ENCODE data around the gene FNDC11. TPM values are rescaled to one million over a fixed set of nuclear protein-coding genes. Genes with fewer than 3 reads are reported as not detected.

The FNDC11 gene
- total and polyA plus RNA-seq, 4 donors: 0.57 to 0.84 TPM; not detected in 2

GRCh38 chr20:63530788-63531160 lies 23.2 kb upstream of the FNDC11 start:
- WGBS, 2 donors: 79% methylated on average over 14 of the region's 14 CpGs
- Histone ChIP-seq H3K36me3 (ENCODE audit: control insufficient read depth in 1 of 2, insufficient read depth in 2 of 2, low read length in 1 of 2) (no peaks in the 10 kb centered on the region), H3K9me3 (ENCODE audit: control insufficient read depth, low read length) (no peaks in the 10 kb centered on the region), H3K4me3 (ENCODE audit: low read length in 2 of 2) (no peak overlapping the region), H3K27me3 (ENCODE audit: control insufficient read depth in 1 of 2, insufficient read depth in 2 of 2, low read length in 1 of 2) (no peaks in the 10 kb centered on the region), H3K27ac (ENCODE audit: low read depth in 1 of 2, low read length in 2 of 2) (no peak overlapping the region), H3K4me1 (ENCODE audit: control insufficient read depth in 1 of 2, insufficient read depth in 2 of 2, low read length in 2 of 2) (no peaks in the 10 kb centered on the region)
- intact Hi-C loops (cut with DNase I): loop anchor here in 1 of 2 donors (10.0 kb wide), 2 partner anchors 124 to 244 kb away; partner anchors contain the start of genes RTEL1 and STMN3
- no peak for ATAC-seq (ENCODE audit: low FRiP score)
- DNase-seq: no peak

GRCh38 chr20:63531686-63532448 lies 22.1 kb upstream of the FNDC11 start:
- Histone ChIP-seq H3K9me3 (ENCODE audit: control insufficient read depth, low read length) (no peaks in the 10 kb centered on the region), H3K36me3 (ENCODE audit: control insufficient read depth in 1 of 2, insufficient read depth in 2 of 2, low read length in 1 of 2) (no peaks in the 10 kb centered on the region), H3K4me1 (ENCODE audit: control insufficient read depth in 1 of 2, insufficient read depth in 2 of 2, low read length in 2 of 2) (no peaks in the 10 kb centered on the region), H3K4me3 (ENCODE audit: low read length in 2 of 2) (no peak overlapping the region), H3K27me3 (ENCODE audit: control insufficient read depth in 1 of 2, insufficient read depth in 2 of 2, low read length in 1 of 2) (no peaks in the 10 kb centered on the region), H3K27ac (ENCODE audit: low read depth in 1 of 2, low read length in 2 of 2) (no peak overlapping the region)
- 78 to 79% methylated on average over 27 of the region's 27 CpGs for WGBS, 2 donors
- ATAC-seq (ENCODE audit: low FRiP score) (no peak), DNase-seq (peak in 1 of 2 donors; percentile 63)
- intact Hi-C loops (cut with DNase I): loop anchor here in 1 of 2 donors (10.0 kb wide), 2 partner anchors 123 to 243 kb away; partner anchors contain the start of genes RTEL1 and STMN3

GRCh38 chr20:63532449-63532971 lies 21.4 kb upstream of the FNDC11 start:
- Histone ChIP-seq H3K4me1 (ENCODE audit: control insufficient read depth in 1 of 2, insufficient read depth in 2 of 2, low read length in 2 of 2) (no peaks in the 10 kb centered on the region), H3K27ac (ENCODE audit: low read depth in 1 of 2, low read length in 2 of 2) (no peak overlapping the region), H3K36me3 (ENCODE audit: control insufficient read depth in 1 of 2, insufficient read depth in 2 of 2, low read length in 1 of 2) (no peaks in the 10 kb centered on the region), H3K9me3 (ENCODE audit: control insufficient read depth, low read length) (no peaks in the 10 kb centered on the region), H3K27me3 (ENCODE audit: control insufficient read depth in 1 of 2, insufficient read depth in 2 of 2, low read length in 1 of 2) (no peaks in the 10 kb centered on the region), H3K4me3 (ENCODE audit: low read length in 2 of 2) (no peak overlapping the region)
- intact Hi-C loops (cut with DNase I): loop anchor here in 1 of 2 donors (10.0 kb wide), 2 partner anchors 122 to 242 kb away; partner anchors contain the start of genes RTEL1 and STMN3
- DNase-seq (peak in 1 of 2 donors; percentile 68), ATAC-seq (ENCODE audit: low FRiP score) (no peak)
- 78 to 84% methylated on average over 24 of the region's 24 CpGs for WGBS, 2 donors

GRCh38 chr20:63533388-63533787 lies 20.6 kb upstream of the FNDC11 start:
- Histone ChIP-seq H3K4me3 (ENCODE audit: low read length in 2 of 2) (no peak overlapping the region), H3K36me3 (ENCODE audit: control insufficient read depth in 1 of 2, insufficient read depth in 2 of 2, low read length in 1 of 2) (no peaks in the 10 kb centered on the region), H3K27me3 (ENCODE audit: control insufficient read depth in 1 of 2, insufficient read depth in 2 of 2, low read length in 1 of 2) (no peaks in the 10 kb centered on the region), H3K27ac (ENCODE audit: low read depth in 1 of 2, low read length in 2 of 2) (no peak overlapping the region), H3K9me3 (ENCODE audit: control insufficient read depth, low read length) (no peaks in the 10 kb centered on the region), H3K4me1 (ENCODE audit: control insufficient read depth in 1 of 2, insufficient read depth in 2 of 2, low read length in 2 of 2) (no peaks in the 10 kb centered on the region)
- WGBS, 2 donors: 67 to 69% methylated on average over 14 of the region's 14 CpGs
- DNase-seq (peak in 1 of 2 donors; percentile 62), ATAC-seq (ENCODE audit: low FRiP score) (no peak)
- intact Hi-C loops (cut with DNase I): loop anchor here in 1 of 2 donors (10.0 kb wide), 2 partner anchors 121 to 241 kb away; partner anchors contain the start of genes RTEL1 and STMN3

GRCh38 chr20:63533871-63534393 lies 20.0 kb upstream of the FNDC11 start:
- WGBS, 2 donors: 63 to 69% methylated on average over 28 of the region's 28 CpGs
- H3K9me3 ChIP-seq (ENCODE audit: control insufficient read depth, low read length): no peaks in the 10 kb centered on the region
- no peak overlapping the region for H3K27ac ChIP-seq (ENCODE audit: low read depth in 1 of 2, low read length in 2 of 2)
- no peak overlapping the region for H3K4me3 ChIP-seq (ENCODE audit: low read length in 2 of 2)
- peak; percentile 50 to 72 for DNase-seq
- no peaks in the 10 kb centered on the region for H3K4me1 ChIP-seq (ENCODE audit: control insufficient read depth in 1 of 2, insufficient read depth in 2 of 2, low read length in 2 of 2)
- H3K36me3 ChIP-seq (ENCODE audit: control insufficient read depth in 1 of 2, insufficient read depth in 2 of 2, low read length in 1 of 2): no peaks in the 10 kb centered on the region
- no peak for ATAC-seq (ENCODE audit: low FRiP score)
- intact Hi-C loops (cut with DNase I): loop anchor here in 1 of 2 donors (10.0 kb wide), 2 partner anchors 121 to 241 kb away; partner anchors contain the start of genes RTEL1 and STMN3
- H3K27me3 ChIP-seq (ENCODE audit: control insufficient read depth in 1 of 2, insufficient read depth in 2 of 2, low read length in 1 of 2): no peaks in the 10 kb centered on the region

GRCh38 chr20:63534427-63534830 lies 19.5 kb upstream of the FNDC11 start:
- DNase-seq: peak; percentile 41 to 71
- Histone ChIP-seq H3K36me3 (ENCODE audit: control insufficient read depth in 1 of 2, insufficient read depth in 2 of 2, low read length in 1 of 2) (no peaks in the 10 kb centered on the region), H3K27me3 (ENCODE audit: control insufficient read depth in 1 of 2, insufficient read depth in 2 of 2, low read length in 1 of 2) (no peaks in the 10 kb centered on the region), H3K27ac (ENCODE audit: low read depth in 1 of 2, low read length in 2 of 2) (no peak overlapping the region), H3K4me3 (ENCODE audit: low read length in 2 of 2) (no peak overlapping the region), H3K4me1 (ENCODE audit: control insufficient read depth in 1 of 2, insufficient read depth in 2 of 2, low read length in 2 of 2) (no peaks in the 10 kb centered on the region), H3K9me3 (ENCODE audit: control insufficient read depth, low read length) (no peaks in the 10 kb centered on the region)
- 42 to 44% methylated on average over 12 of the region's 12 CpGs for WGBS, 2 donors
- ATAC-seq (ENCODE audit: low FRiP score): no peak
- intact Hi-C loops (cut with DNase I): loop anchor here in 1 of 2 donors (10.0 kb wide), 2 partner anchors 120 to 240 kb away; partner anchors contain the start of genes RTEL1 and STMN3

- no peaks in the 10 kb centered on the region for H3K36me3 ChIP-seq (ENCODE audit: control insufficient read depth in 1 of 2, insufficient read depth in 2 of 2, low read length in 1 of 2)
- H3K27ac ChIP-seq (ENCODE audit: low read depth in 1 of 2, low read length in 2 of 2): no peak overlapping the region
- H3K4me1 ChIP-seq (ENCODE audit: control insufficient read depth in 1 of 2, insufficient read depth in 2 of 2, low read length in 2 of 2): no peaks in the 10 kb centered on the region
- DNase-seq (peak; percentile 51 to 76), ATAC-seq (ENCODE audit: low FRiP score) (no peak)
- 47 to 48% methylated on average over 48 to 49 of the region's 49 CpGs for WGBS, 2 donors
- H3K4me3 ChIP-seq (ENCODE audit: low read length in 2 of 2): no peak overlapping the region
- H3K9me3 ChIP-seq (ENCODE audit: control insufficient read depth, low read length): no peaks in the 10 kb centered on the region
- H3K27me3 ChIP-seq (ENCODE audit: control insufficient read depth in 1 of 2, insufficient read depth in 2 of 2, low read length in 1 of 2): no peaks in the 10 kb centered on the region
- intact Hi-C loops (cut with DNase I): loop anchor here in 1 of 2 donors (5.0 to 10.0 kb wide), 3 partner anchors 120 to 327 kb away; partner anchors contain the start of genes ABHD16B, RTEL1 and STMN3
These were observed 18.9 kb upstream of the FNDC11 start for GRCh38 chr20:63534831-63535651.

Measured in aorta (tissue), 5 donors.